Umbilical cord (tissue), 2 donors: Measurements from ENCODE around the gene FAM131A. TPM values are rescaled to one million over a fixed set of nuclear protein-coding genes. Genes with fewer than 3 reads are reported as not detected.
A peak's percentile ranks its signal among the peaks of the same experiment; 100 is the strongest.
"Not testable (repeated sequence)": the region's sequence is repeated elsewhere in the genome, so short reads cannot be mapped to it uniquely, and the experiment has no call there.

Experiments used
- DNase-seq: peaks from one replicate; pipeline ENCODE4 v3.0.0-alpha.2; 2015; ENCODE audit warnings: low spot score
- total RNA-seq: library from RNA; depleted of rRNA; stranded (reverse); fragments of >200 nt; gene quantifications from one replicate; pipeline ENCODE4 v1.2.3, GENCODE V29; 2014; ENCODE audit warnings: low replicate concordance; ENCODE audit not compliant: insufficient read depth

FAM131A gene
- total RNA-seq, 1 donor from 2014 or later, result 13.2 TPM

DNA sequence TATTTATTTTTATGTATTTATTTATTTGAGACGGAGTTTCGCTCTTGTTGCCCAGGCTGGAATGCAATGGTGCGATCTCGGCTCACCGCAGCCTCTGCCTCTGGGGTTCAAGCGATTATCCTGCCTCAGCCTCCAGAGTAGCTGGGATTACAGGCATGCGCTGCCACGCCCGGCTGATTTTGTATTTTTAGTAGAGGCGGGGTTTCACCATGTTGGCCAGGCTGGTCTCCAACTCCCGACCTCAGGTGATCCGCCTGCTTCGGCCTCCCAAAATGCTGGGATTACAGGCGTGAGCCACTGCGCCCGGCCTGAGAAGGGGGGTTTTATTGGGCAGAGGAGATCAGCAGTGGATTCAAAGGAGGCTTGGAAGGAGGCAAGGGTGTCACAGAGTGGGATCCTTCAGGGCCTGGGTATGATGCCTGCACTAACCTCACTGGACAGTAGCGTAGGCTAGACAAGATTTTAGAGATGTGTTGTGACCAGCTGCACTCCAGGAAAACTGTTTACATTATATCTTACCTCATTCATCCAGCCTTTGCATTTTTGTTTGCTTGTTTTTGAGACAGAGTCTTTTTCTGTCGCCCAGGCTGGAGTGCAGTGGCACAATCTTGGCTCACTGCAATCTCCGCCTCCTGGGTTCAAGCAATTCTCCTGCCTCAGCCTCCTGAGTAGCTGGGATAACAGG, 2.2 kb downstream of the FAM131A start:
- not testable (repeated sequence) for DNase-seq

- DNase-seq, result no peak
Observed at GRCh38 chr3:184341925-184342324, 4.5 kb downstream of the FAM131A start.

GRCh38 chr3:184343200-184343876, 5.9 kb downstream of the FAM131A start:
- no peak for DNase-seq

- no peak for DNase-seq
Observed at GRCh38 chr3:184344579-184345316, 7.3 kb downstream of the FAM131A start.

DNA sequence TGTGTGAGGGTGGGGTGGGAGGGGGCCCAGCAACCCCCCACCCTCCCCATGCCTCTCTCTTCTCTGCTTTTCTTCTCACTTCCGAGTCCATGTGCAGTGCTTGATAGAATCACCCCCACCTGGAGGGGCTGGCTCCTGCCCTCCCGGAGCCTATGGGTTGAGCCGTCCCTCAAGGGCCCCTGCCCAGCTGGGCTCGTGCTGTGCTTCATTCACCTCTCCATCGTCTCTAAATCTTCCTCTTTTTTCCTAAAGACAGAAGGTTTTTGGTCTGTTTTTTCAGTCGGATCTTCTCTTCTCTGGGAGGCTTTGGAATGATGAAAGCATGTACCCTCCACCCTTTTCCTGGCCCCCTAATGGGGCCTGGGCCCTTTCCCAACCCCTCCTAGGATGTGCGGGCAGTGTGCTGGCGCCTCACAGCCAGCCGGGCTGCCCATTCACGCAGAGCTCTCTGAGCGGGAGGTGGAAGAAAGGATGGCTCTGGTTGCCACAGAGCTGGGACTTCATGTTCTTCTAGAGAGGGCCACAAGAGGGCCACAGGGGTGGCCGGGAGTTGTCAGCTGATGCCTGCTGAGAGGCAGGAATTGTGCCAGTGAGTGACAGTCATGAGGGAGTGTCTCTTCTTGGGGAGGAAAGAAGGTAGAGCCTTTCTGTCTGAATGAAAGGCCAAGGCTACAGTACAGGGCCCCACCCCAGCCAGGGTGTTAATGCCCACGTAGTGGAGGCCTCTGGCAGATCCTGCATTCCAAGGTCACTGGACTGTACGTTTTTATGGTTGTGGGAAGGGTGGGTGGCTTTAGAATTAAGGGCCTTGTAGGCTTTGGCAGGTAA, 8.1 kb downstream of the FAM131A start:
- DNase-seq, result peak; percentile 68

DNA sequence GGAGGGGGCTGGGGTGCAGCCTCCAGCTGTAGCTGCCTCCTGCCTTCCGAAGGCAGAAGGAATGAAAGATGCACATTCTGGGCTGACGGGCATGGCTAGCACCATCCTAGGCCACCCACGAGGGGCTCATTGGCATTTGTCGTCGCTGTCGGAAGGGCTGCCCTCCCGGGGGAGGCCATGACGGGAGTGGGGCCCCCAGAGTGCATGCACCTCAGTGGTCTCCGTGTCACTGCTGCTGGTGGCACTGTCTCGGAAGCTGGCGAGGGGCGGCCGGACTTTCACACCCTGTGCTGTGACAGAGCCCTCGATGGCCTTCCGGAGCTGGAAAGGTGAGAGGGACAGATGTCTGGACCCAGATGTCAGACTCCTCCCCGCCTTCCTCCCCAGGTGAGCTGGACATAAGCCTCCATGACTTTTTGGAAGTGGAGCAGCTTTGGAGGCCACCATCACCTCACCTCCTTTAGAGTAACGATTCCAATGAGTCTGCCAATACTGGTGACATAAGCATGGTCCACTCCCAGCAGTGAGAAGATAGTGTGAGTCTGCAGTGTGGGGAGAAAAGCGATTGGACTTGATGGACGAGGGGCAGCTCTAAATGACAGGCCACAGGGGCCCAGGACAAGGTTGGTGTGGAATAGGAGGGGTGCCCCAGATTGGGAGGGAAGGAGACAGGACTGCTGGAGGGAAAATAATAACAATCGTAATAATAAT, 9.2 kb downstream of the FAM131A start:
- DNase-seq, result no peak

DNA sequence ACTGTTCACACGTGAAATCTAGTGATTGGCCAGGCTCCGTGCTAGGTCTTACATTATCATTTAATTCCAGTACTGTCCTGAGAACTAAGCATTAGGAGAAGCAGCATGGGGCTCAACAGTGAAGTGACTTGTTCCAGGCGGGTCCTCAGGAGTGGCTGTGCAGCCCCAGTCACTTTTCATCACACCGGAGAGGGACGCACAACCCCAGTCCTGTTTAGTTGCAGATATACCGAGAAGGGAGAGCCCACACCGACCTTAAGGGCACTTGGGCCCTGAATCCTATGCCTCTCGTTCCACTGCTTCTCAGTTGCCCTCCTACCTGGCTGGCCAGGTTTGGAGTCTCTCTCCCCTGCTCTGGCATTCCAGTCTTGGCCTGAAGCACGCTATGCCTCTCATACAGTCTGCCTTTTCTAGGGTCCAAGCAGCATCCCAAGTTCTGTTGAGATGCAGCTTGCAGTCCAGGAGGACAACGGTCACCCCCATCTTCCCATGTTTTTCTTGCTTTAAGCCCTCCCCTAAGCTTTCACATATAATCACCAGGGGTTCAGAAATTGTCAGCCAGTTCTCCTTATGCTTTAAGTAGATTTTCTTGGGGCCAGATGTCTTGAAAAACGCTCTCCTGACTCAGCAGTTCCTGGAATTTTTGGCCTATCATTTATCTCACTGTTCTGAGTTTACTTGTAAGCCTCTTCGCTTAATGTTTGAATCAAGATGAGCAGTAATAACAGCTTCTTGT, 10.1 kb downstream of the FAM131A start:
- peak; percentile 91 for DNase-seq

- DNase-seq, result peak; percentile 82
Observed at GRCh38 chr3:184348057-184348382, 10.6 kb downstream of the FAM131A start.

GRCh38 chr3:184349563-184350470, 12.4 kb downstream of the FAM131A start:
- DNase-seq, result no peak

DNA sequence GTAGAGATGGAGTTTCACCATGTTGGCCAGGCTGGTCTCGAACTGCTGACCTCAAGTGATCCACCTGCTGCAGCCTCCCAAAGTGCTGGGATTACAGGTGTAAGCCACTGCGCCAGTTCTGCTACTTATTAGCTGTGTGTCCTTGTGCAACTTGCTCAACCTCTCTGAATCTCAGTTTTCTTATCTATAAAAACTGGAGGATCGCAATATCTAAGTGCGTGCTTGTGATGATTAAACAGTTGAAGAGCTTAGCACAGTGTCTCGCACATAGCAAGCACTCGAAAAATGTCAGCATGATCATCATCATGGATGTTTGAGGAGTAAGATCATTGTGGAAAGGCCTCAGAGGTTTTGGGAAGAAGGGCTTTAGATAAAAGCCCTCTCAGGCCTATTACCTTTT, 13.2 kb downstream of the FAM131A start:
- DNase-seq, result no peak

DNA sequence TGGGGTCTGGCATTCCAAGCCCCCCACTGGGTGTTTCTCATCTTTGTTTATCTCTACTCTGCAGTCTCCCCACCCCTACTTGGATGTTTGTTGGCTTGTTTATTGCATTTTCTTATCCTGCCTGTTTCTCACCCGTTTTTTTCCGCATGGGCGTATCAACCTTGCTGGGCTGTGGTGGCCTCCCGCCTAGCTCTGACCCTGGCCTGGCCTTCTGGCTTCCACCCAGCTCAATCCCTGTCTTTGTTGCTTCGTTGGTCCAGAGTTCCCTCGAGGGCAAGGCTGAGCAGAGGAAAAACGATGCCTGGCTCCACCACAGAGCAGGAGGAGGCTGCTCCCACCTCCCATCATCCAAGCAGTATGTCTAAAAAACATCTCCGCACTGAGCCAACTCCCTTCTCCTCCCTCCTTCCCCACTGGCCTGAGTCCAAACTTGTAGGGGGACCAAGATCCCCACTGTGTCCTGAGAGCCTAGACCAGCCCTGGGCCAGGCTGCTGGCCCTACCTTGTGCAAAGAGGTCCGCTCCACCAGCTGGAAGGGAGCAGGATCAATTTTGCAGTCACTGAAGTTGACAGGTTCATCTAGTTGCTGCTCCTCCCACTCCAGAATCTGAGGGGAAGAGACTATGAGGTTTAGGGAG, 14.2 kb downstream of the FAM131A start:
- no peak for DNase-seq

DNA sequence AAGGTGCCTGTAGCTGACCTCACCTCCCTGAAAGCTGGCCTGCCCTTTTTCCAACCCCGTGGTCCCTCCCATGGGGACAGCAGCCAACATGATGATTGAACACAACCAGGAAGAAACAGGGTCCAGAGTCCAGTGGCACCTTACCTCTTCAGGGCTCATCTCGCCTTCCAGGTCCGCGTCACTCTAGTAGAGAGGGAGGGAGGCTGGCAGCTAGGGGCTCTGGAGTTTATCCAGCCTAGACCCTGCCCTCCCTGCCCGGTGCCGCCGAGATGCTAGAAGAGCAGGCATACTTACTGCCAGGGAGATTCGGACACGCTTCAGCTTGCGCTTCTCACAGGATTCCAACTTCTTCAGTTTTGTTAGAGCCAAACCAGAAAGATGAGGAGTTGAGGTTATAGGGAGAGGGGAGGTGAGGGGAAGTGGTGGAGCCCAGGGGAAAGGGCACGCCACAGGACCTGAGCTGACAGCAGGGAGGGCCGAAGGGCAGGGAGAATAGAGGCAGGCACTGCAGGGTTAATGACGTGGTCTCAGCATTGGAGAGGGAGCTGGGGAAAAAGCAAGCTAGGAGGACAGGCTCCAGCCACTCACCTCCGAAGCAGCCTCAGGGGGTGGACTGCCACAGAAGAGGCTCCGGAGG, 14.9 kb downstream of the FAM131A start:
- DNase-seq, result no peak

GRCh38 chr3:184352897-184353545, 15.6 kb downstream of the FAM131A start:
- DNase-seq, result no peak

- no peak for DNase-seq
Observed at GRCh38 chr3:184353546-184353941, 16.1 kb downstream of the FAM131A start.

GRCh38 chr3:184354121-184354728, 16.8 kb downstream of the FAM131A start:
- no peak for DNase-seq

DNA sequence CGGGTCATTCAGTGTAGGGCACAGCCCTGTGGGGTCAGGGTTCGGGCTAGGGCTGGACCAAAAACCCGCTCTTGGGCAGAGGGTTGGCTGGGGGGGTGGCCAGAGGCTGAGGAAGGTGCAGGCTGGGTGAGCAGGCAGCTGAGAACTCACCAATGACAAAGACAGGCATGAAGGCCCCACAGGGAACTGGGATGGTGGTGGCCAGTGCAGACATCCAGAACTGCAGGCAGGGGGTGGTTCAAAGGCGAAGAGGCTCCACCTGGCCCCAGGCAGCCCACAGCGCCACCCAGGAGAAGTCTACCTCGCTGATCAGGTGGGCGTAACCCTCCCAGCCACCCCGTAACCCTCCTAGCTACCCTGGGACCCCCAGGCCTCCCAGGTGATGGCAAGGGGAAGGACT, 17.4 kb downstream of the FAM131A start:
- no peak for DNase-seq

DNA sequence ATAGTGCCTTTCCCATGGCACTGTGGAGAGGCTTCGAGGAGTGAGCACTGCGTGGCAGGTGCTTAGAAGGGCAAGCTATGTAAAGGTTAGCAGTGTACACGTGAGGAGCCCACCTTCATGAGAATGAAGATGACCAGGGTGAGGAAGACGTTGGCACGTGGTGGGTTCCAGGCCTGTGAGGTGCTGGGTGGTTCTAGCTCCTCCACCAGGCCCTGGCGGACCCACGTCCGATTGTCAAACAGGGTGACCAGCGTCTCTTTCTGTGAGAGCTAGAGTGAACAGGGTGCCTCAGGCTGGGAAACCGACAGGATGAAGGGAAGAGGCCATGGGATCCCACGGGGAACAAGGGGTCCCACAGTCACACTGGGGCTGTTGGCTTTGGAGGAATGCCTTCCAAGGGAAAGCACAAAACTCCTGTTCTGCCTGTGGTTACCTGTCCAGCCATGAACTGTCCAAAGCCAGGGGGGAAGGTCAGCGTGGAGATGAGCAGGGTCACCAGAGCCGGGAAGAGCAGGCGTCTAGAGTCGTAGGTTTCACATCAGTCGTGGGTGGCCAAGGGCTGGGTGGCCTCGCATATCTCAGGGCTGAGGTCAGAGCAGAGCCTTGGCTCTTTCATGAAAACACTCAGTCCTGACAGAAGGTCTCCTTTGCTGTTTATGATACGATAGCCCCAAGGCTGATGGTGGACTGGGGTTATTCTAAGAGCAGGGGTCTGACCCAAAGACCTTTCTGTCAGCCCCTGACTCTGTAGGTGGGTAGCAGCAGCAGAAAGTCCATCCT, 18.1 kb downstream of the FAM131A start:
- no peak for DNase-seq
